GM21576 (cell line): ENCODE measurements around the gene TSPAN18.

Experiments used
- ATAC-seq: cut with Tn5 transposase; IDR thresholded peaks from one replicate; pipeline ENCODE4 v1.9.1; 2021; ENCODE audit warnings: mild to moderate bottlenecking, moderate library complexity; ENCODE audit not compliant: unreplicated experiment

Gene TSPAN18

GRCh38 chr11:44885065-44885810, 158.5 kb downstream of the TSPAN18 start:
- ATAC-seq = no peak

DNA sequence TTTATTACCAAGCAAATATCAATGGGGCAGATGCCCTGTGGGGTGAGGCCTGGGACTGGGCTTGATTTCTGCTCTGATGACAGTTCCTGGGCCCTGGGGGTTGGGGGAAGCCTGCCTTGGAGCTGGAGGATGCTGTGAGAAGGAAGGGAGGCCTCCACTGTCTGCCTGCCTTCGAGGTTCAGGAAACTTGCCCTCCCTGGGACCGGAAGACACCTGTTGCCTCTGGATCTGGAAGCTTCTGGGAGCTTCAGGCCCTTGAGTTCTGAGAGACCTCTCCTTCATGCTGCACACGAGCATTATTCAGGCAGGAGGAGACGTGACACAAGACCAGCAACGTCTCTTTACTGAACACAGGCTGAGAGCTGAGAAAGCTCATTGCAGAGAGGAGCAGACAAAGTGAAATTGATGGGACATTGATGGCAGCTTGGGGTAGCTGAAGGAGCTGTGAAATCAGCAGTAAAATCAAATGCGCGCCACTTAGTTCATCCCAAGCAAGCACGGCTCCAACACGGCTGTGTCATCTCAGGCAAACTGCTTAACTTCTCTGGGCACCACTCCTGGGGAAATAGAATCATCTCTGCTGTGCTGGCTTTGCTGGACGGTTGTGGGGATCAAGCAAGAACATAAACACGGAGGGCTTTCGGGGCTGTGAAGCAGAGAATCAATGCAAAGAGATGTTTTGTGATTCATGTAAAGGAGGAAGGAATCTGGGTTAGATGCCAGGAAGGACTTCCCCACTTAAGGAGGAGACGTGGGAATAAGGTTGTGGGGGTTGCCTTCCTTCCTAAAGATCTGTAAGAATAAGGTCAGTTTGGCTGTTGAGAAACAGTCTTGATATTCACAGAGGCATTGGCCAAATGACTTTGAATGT, 159.4 kb downstream of the TSPAN18 start:
- ATAC-seq = no peak

GRCh38 chr11:44886790-44887140, 160.0 kb downstream of the TSPAN18 start:
- ATAC-seq = no peak

- no peak for ATAC-seq
Observed at GRCh38 chr11:44887636-44888035, 160.9 kb downstream of the TSPAN18 start.

DNA sequence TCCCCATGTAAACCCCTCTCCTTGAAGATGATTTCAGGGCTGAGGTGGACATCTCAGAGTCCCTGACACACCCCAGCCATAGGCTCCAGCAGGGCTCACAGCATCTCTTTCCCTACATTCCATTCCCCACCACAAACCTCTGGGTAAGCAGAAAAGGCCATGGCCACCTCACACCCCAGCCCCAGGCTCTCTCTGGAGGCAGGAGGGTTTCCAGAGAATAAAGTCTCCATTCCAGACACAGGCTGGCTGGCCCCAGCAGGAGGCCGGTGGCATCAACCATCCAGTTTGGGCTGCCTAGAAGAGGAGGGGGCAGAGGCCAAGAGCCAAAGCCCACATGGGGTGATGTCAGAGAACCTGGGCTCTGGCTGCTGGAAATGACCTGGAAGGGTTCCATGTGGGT, 162.5 kb downstream of the TSPAN18 start:
- no peak for ATAC-seq

GRCh38 chr11:44892843-44893242, 166.1 kb downstream of the TSPAN18 start:
- no peak for ATAC-seq

GRCh38 chr11:44893308-44893822, 166.6 kb downstream of the TSPAN18 start:
- ATAC-seq = no peak

DNA sequence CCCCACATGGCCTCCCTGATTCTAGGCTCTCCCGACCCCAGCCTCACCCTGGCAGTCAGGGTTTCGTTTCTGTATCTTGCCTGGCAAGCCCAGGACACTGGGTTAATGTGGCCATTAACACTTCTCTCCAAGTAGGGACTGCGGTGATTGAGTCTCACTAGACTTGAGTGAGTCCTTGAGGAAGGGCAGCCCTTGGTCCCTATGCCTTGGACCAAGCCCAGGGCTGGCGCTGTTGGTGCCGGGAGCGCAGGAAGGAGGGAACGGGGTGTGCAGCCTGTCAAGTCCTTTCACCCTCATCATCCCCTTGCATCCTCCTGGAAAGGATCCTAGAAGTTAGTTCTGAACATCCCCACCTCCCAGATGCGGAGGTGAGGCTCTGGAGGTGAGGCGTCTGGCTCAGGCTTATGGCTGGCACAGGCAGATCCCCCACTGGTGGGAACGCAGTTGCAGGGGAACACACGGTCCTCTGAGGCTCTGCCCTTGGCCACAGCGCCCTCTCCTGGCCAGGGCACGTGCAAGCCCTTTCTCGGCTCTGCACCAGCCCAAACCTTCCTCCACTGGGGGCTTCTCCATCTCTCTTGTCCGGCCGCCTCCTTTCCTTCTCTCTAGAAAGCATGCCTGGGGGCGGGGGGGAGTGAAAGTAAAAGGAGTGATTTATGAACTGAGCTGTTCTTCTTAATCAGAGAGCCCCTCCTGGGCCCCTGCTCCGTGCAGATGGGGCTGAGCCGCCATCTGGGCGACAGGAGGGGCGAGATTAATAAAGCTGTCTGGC, 167.3 kb downstream of the TSPAN18 start:
- no peak for ATAC-seq

GRCh38 chr11:44899959-44900358, 173.2 kb downstream of the TSPAN18 start:
- no peak for ATAC-seq

GRCh38 chr11:44901120-44901633, 174.4 kb downstream of the TSPAN18 start:
- ATAC-seq = no peak

DNA sequence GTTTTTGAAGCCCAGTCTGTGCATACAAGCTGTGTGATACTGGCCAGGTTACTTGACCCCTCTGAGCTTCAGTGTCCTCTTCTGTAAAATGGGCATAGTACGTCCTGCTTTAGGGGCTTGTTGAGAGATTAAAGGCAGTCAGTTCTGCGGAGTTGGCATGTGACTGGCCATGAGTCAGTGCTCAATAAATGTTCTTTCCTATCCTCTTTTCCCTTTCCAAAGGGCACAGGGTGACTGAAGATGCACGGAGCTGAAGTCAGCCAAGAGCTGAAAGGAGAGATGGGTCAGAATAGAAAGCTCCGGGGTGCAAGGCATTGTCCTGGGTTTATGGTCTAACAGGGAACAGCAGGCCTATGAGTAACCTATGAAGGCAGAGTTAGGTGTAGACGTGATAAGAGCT, 175.0 kb downstream of the TSPAN18 start:
- no peak for ATAC-seq

DNA sequence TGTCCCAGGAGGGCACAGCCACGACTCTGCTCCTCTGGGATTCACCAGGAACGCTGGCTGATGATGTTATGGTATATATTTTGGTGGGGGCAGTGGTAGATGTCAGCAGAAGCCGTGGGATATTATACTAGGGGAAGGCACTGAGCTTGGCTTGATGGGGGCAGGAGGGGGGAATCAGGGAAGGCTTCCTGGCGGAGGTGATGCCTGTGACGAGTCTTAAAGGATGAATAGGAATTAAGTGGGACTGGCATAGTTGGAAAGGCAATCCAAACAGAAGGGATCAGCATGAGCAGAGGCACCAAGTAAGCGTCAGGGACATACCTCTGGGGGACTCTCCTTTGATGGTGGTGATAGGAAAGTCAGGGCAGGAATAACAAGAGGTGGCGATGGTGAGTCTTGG, 176.3 kb downstream of the TSPAN18 start:
- ATAC-seq = no peak

DNA sequence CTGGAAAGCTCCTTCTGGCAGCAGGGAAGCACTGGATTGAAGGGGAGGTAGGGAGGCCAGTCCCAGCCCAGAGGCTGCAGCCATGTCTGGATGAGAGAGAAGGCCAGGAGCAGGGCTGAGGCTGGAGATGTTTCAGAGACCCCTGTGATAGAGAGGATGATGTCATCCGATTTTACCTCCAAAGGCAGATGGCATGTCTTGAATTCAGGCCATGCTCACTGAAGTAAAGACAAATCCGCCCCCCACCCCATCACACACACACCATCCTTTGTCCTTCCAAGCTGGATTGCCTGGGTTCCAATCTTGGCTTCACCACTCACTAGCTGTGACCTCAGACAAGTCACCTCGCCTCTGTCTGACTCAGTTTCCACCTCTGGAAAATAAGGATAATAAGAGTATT, 176.8 kb downstream of the TSPAN18 start:
- no peak for ATAC-seq

DNA sequence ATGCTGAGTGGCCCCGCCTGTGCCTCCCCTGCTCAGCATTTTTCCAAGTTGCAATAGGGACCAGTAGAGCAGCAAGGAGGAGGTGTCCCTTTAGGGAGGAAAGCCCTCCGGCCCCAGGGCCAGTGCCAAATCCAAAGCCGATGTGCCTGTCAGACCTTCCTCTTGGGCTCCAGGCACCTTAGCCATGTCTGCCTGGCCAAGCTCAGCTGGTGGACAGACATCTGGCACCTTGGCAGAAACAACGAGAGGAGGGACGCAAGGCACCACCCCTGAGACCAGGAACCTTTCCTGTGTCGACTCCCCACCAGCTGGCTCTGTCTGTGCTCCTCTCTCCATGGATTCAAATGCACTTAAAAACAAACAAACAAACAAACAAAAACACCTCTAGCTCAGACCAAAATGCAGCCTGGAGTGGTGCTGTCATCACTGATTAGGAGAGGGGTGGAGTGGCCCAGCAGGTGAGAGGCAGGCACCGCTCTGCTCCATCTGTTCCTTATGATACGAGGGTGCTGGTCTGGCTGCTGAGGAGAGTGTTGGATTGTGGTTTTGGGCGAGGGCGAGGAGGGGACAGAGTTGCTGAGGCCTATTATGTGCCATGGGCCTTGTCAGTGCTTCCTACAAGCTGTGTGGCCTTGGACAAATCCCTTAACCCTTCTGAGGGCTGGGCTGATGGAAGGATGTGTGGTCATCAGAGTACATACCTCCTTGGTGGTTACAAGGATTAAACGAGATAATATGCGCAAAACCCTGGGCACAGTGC, 177.7 kb downstream of the TSPAN18 start:
- no peak for ATAC-seq

- ATAC-seq = no peak
Observed at GRCh38 chr11:44905131-44905866, 178.5 kb downstream of the TSPAN18 start.

DNA sequence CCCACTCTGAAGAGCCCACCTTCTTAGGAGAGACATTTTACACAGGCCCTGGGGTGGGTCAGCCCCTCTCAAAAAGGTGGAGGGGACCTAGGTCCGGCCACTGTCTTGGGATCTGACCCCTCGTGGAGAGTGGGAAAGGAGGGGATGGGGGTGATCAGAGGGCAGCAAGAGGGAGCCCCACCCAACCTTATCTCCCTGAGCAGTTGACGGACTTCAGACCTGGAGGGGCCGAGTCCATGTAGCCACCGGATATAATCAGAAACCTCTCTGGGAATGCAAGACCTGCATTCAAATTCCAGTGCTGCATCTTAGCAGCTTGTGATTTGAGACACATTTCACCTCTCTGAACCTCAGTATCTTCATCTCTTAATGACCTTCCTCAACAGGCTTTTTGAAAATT, 179.9 kb downstream of the TSPAN18 start:
- ATAC-seq = no peak

- ATAC-seq = no peak
Observed at GRCh38 chr11:44909557-44909956, 182.8 kb downstream of the TSPAN18 start.

GRCh38 chr11:44910591-44910990, 183.8 kb downstream of the TSPAN18 start:
- ATAC-seq = no peak

DNA sequence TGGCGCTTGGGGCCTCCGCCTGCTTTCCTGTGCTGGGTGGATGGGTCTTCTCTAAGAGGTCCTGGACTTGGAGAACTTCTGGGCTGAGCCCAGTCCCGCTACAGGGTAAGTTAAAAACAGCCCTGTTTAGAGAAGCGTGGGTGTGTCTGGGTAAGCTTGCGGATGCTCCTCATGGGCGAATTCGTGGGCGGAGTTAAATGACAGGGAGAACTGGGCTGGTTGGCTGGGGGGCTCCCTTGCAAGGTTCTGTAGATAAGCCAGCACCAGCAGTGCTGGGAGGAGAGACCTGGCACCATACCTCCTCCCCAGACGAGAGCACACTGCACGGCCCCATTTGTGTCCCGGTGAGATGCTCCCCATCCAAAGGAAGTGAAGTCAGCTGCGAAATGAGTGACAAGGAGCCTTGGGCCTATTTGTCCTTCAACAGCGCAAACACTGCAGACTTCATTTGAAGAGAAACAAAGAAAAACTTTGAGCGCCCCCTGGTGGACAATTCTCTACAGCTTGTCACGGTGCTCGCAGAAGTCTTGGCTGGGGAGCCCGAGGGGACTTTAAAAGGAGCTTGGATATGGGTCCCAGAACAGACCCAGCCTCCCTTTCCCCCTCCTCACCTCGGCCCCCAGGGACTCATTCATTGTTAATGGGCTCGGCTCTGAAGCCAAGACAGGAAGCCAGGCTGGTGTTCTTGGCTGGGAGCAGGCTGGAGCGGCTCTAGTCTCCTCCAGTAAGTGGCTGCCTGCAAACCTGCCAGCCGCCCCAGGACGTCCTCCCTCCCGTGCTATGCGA, 184.5 kb downstream of the TSPAN18 start:
- no peak for ATAC-seq
